Measurements from ENCODE around the gene KDM3A. TPM values are rescaled to one million over a fixed set of nuclear protein-coding genes. Genes with fewer than 3 reads are reported as not detected.

KDM3A gene
- total and polyA plus RNA-seq, 10 of the 15 experiments (the other 5 are each of a cell fraction or from before 2014, with no cell fraction given) = 3.8 to 102 (median 11.1) TPM

DNA sequence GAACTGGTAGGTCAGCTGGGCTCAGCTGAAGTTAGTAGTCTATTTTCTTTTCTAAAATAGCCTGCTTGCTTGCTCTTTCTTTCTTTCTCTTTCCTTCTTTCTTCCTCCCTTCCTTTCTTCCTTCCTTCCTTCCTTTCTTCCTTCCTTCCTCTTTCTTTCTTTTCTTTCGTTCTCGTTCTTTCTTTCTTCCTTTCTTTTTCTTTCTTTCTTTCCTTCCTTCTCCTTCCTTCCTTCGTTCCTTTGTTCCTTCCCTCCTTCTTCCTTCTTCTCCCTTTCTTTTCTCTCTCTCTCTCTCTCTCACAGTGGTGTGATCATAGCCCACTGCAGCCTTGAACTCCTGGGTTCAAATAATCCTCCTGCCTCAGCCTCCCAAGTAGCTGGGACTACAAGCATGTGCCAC is 29.2 kb upstream of the KDM3A start:
- in situ Hi-C loops (cut with MboI) = no loop called here
- TF ChIP-seq ZNF274 (IDR thresholded peaks at IDR 0.05; ENCODE audit: insufficient read depth, insufficient read length) = no peak
- no peak for TF ChIP-seq CHD4 (IDR thresholded peaks at IDR 0.05)
- no peak for TF ChIP-seq ZNF207 (IDR thresholded peaks at IDR 0.05; ENCODE audit: borderline replicate concordance)
- TF ChIP-seq IKZF1 (conservative IDR thresholded peaks at IDR 0.05) = no peak
- no peak for TF ChIP-seq TCF7 (IDR thresholded peaks at IDR 0.05; ENCODE audit: borderline replicate concordance)
- TF ChIP-seq FOXK2 (IDR thresholded peaks at IDR 0.05) = no peak
- TF ChIP-seq, protein P1, sequence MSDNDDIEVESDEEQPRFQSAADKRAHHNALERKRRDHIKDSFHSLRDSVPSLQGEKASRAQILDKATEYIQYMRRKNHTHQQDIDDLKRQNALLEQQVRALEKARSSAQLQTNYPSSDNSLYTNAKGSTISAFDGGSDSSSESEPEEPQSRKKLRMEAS (IDR thresholded peaks at IDR 0.05; ENCODE audit: low read depth, low read length) = no peak
- no peak for TF ChIP-seq POLR2AphosphoS5 (IDR thresholded peaks at IDR 0.05; ENCODE audit: low read length)
- TF ChIP-seq PAX8 (IDR thresholded peaks at IDR 0.05) = no peak
- TF ChIP-seq, protein P2, sequence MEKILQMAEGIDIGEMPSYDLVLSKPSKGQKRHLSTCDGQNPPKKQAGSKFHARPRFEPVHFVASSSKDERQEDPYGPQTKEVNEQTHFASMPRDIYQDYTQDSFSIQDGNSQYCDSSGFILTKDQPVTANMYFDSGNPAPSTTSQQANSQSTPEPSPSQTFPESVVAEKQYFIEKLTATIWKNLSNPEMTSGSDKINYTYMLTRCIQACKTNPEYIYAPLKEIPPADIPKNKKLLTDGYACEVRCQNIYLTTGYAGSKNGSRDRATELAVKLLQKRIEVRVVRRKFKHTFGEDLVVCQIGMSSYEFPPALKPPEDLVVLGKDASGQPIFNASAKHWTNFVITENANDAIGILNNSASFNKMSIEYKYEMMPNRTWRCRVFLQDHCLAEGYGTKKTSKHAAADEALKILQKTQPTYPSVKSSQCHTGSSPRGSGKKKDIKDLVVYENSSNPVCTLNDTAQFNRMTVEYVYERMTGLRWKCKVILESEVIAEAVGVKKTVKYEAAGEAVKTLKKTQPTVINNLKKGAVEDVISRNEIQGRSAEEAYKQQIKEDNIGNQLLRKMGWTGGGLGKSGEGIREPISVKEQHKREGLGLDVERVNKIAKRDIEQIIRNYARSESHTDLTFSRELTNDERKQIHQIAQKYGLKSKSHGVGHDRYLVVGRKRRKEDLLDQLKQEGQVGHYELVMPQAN (conservative IDR thresholded peaks at IDR 0.05) = no peak
- no peak for TF ChIP-seq KDM1A (IDR thresholded peaks at IDR 0.05; ENCODE audit: borderline replicate concordance)
- TF ChIP-seq SMARCA5 (IDR thresholded peaks at IDR 0.05) = no peak
- no peak for TF ChIP-seq CREM (IDR thresholded peaks at IDR 0.05; ENCODE audit: low read depth)
- FAIRE-seq (no peak), ATAC-seq (no peak), DNase-seq (ENCODE audit: low read depth, low spot score) (no peak)
- Histone ChIP-seq H2AFZ (ENCODE audit: control insufficient read depth, low read depth, low read length) (no peak overlapping the region), H3K79me2 (ENCODE audit: control insufficient read depth, insufficient read depth, low read length) (no peaks in the 10 kb centered on the region), H3K4me2 (ENCODE audit: control insufficient read depth, insufficient read depth) (no peak overlapping the region), H3K27ac (ENCODE audit: control insufficient read depth, insufficient read depth) (no peak overlapping the region), H4K20me1 (ENCODE audit: control insufficient read depth, insufficient read depth) (no peaks in the 10 kb centered on the region), H3K4me3 (no peak overlapping the region), H3K27me3 (replicated peaks in 1 of 2; ENCODE audit: control insufficient read depth in 2 of 2, insufficient read depth in 2 of 2, low read length in 1 of 2) (no peaks in the 10 kb centered on the region), H3K9me3 (replicated peaks; ENCODE audit: control insufficient read depth, insufficient read depth, low read length) (no peaks in the 10 kb centered on the region; the same call in 2 of the 3 replicates), H3K9ac (ENCODE audit: control insufficient read depth, insufficient read depth, low read length) (no peak overlapping the region), H3K36me3 (ENCODE audit: control insufficient read depth in 2 of 2, insufficient read depth in 2 of 2, low read length in 1 of 2) (no peaks in the 10 kb centered on the region), H3K4me1 (ENCODE audit: control insufficient read depth, insufficient read depth, low read length) (no peaks in the 10 kb centered on the region)
- ChIA-PET POLR2A (no interaction called here), SMC1A (ENCODE audit: uncharacterized antibody, unreplicated experiment) (no interaction called here), CTCF (no interaction called here), RAD21 (ENCODE audit: unreplicated experiment) (interaction anchor here (0.7 kb wide), 1 partner anchor 38 kb away, joined by 3 read pairs; no protein-coding TSS in a partner anchor)
- intact Hi-C loops (cut with micrococcal nuclease; ENCODE audit: unreplicated experiment) = no loop called here
- no TSS peak for BruUV-seq (replicated peaks)
- 4% methylated on average over 3 of the region's 3 CpGs for WGBS (ENCODE audit: insufficient coverage, insufficient replicate concordance, low lambda C conversion rate, missing lambda C conversion rate)
